Esophagus squamous epithelium (tissue), 4 donors: ENCODE data around the gene BACH1.

ENCODE experiments used
- CTCF ChIP-seq, 6 experiments: fragments of 450-650 bp in 4 of 6; fragments of 200-600 bp in 2 of 6; sonication (generic) in 2 of 6; IDR thresholded peaks; one replicate each; pipeline ENCODE4 v1.5.1; 2016 to 2019; ENCODE audit warnings: antibody characterized with exemption in 6 of 6, mild to moderate bottlenecking in 4 of 6, moderate library complexity in 4 of 6
- POLR2A ChIP-seq, 4 donors: fragments of 450-650 bp; IDR thresholded peaks; one replicate each; pipeline ENCODE4 v1.6.1; 2017; ENCODE audit warnings: antibody characterized with exemption in 4 of 4, mild to moderate bottlenecking in 4 of 4, moderate library complexity in 3 of 4

GRCh38 chr21:29299916-29300806 is 1.4 kb downstream of the BACH1 start:
- peak in 1 of 6 experiments; percentile 2 for TF ChIP-seq CTCF (IDR thresholded peaks at IDR 0.05)
- peak in 1 of 4 donors; percentile 55 for TF ChIP-seq POLR2A (IDR thresholded peaks at IDR 0.05)
